Smooth muscle cell (in vitro differentiated cells): Measurements from ENCODE around the gene ORC4. TPM values are rescaled to one million over a fixed set of nuclear protein-coding genes. Genes with fewer than 3 reads are reported as not detected.

Experiments
- DNase-seq: peaks from one replicate; lab custom pipeline; 2025; ENCODE audit not compliant: unreplicated experiment; lab: John Stamatoyannopoulos, UW
- H2AFZ ChIP-seq: fragments of 200-600 bp; sonication (generic); 2 replicates; pipeline ENCODE4 v1.6.0; 2016; ENCODE audit warnings: antibody characterized with exemption, low read depth, mild to moderate bottlenecking
- H3F3A ChIP-seq: fragments of 200-600 bp; sonication (generic); 2 replicates; pipeline ENCODE4 v1.6.0; 2017; ENCODE audit warnings: antibody characterized with exemption, low read depth
- H3K27ac ChIP-seq: fragments of 200-600 bp; sonication (generic); 2 replicates; pipeline ENCODE4 v1.5.1; 2016; ENCODE audit warnings: low read depth, mild to moderate bottlenecking
- H3K27me3 ChIP-seq: fragments of 200-600 bp; sonication (generic); 2 replicates; pipeline ENCODE4 v1.6.1; 2016; ENCODE audit warnings: low read depth, mild to moderate bottlenecking
- H3K36me3 ChIP-seq: fragments of 200-600 bp; sonication (generic); 2 replicates; pipeline ENCODE4 v1.5.1; 2016; ENCODE audit warnings: low read depth
- H3K4me1 ChIP-seq: fragments of 200-600 bp; sonication (generic); 2 replicates; pipeline ENCODE4 v1.5.1; 2016; ENCODE audit warnings: low read depth
- H3K4me2 ChIP-seq: fragments of 200-600 bp; sonication (generic); 2 replicates; pipeline ENCODE4 v1.6.0; 2016; ENCODE audit warnings: mild to moderate bottlenecking
- H3K4me3 ChIP-seq: fragments of 200-600 bp; sonication (generic); 2 replicates; pipeline ENCODE4 v1.5.1; 2016; ENCODE audit warnings: mild to moderate bottlenecking
- H3K79me2 ChIP-seq: fragments of 200-600 bp; sonication (generic); 2 replicates; pipeline ENCODE4 v1.6.0; 2016; ENCODE audit warnings: low read depth, mild to moderate bottlenecking
- H3K9ac ChIP-seq: fragments of 200-600 bp; sonication (generic); 2 replicates; pipeline ENCODE4 v1.6.0; 2016; ENCODE audit warnings: low read depth
- H3K9me3 ChIP-seq: fragments of 200-600 bp; sonication (generic); replicated peaks from 2 replicates; pipeline ENCODE4 v1.5.1; 2016; ENCODE audit warnings: low read depth
- H4K20me1 ChIP-seq: fragments of 200-600 bp; sonication (generic); 2 replicates; pipeline ENCODE4 v1.6.0; 2016; ENCODE audit warnings: low read depth
- CTCF ChIP-seq: fragments of 200-600 bp; sonication (generic); IDR thresholded peaks from 2 replicates; pipeline ENCODE4 v1.5.1; 2017; ENCODE audit warnings: borderline replicate concordance, mild to moderate bottlenecking, antibody characterized with exemption; ENCODE audit not compliant: insufficient read depth, poor library complexity, severe bottlenecking
- WGBS: methylation state at CpG from one replicate; pipeline ENCODE4 v1.1.7; 2016; ENCODE audit warnings: low lambda C conversion rate; 5-methylcytosine and 5-hydroxymethylcytosine counted together
- polyA plus RNA-seq: library from polyadenylated mRNA; unstranded; fragments of >200 nt; fragmentation: Nextera tagmentation; extraction: Ambion mirVana; gene quantifications from 2 replicates; pipeline ENCODE4 v1.2.1, GENCODE V29; 2016
- total RNA-seq: library from RNA; depleted of rRNA; stranded (reverse); fragments of >200 nt; gene quantifications from 2 replicates; pipeline ENCODE4 v1.2.3, GENCODE V29; 2014

ORC4 gene
- total and polyA plus RNA-seq, 2 experiments from 2014 or later: 23.7 to 75.3 TPM

- TF ChIP-seq CTCF: no peak
- Histone ChIP-seq H3K36me3 (no peaks in the 10 kb centered on the region), H3K27ac (no peak overlapping the region), H3K4me2 (no peak overlapping the region), H3K4me3 (no peak overlapping the region), H3K9me3 (no peaks in the 10 kb centered on the region), H3K79me2 (peaks cover 19% of the 10 kb centered on the region), H3F3A (no peaks in the 10 kb centered on the region), H3K9ac (no peak overlapping the region), H3K4me1 (no peaks in the 10 kb centered on the region), H2AFZ (no peak overlapping the region), H3K27me3 (no peaks in the 10 kb centered on the region), H4K20me1 (peaks cover 6% of the 10 kb centered on the region)
- no peak for DNase-seq
- 99% methylated on average over 2 of the region's 2 CpGs for WGBS
Measured at GRCh38 chr2:147909178-147909577, 111.4 kb downstream of the ORC4 start.

GRCh38 chr2:147904051-147904450 is 116.5 kb downstream of the ORC4 start:
- no peak overlapping the region for H3K4me2 ChIP-seq
- DNase-seq: no peak
- TF ChIP-seq CTCF: no peak
- H3K4me3 ChIP-seq: no peak overlapping the region
- H3K27me3 ChIP-seq: no peaks in the 10 kb centered on the region
- no peaks in the 10 kb centered on the region for H3K9me3 ChIP-seq
- H3K9ac ChIP-seq: no peak overlapping the region
- H4K20me1 ChIP-seq: peaks cover 13% of the 10 kb centered on the region
- H3F3A ChIP-seq: no peaks in the 10 kb centered on the region
- WGBS: 84% methylated on average over 4 of the region's 4 CpGs
- H3K36me3 ChIP-seq: no peaks in the 10 kb centered on the region
- H3K79me2 ChIP-seq: peaks cover 11% of the 10 kb centered on the region
- no peak overlapping the region for H2AFZ ChIP-seq
- H3K4me1 ChIP-seq: no peaks in the 10 kb centered on the region
- H3K27ac ChIP-seq: peak overlapping the region; percentile 44

- peaks cover 10% of the 10 kb centered on the region for H3K4me1 ChIP-seq
- TF ChIP-seq CTCF: no peak
- H3F3A ChIP-seq: no peaks in the 10 kb centered on the region
- H3K9me3 ChIP-seq: no peaks in the 10 kb centered on the region
- peaks cover 98% of the 10 kb centered on the region for H3K79me2 ChIP-seq
- no peaks in the 10 kb centered on the region for H3K27me3 ChIP-seq
- peaks cover 97% of the 10 kb centered on the region for H4K20me1 ChIP-seq
- H2AFZ ChIP-seq: no peak overlapping the region
- no peak overlapping the region for H3K9ac ChIP-seq
- H3K27ac ChIP-seq: no peak overlapping the region
- no peak for DNase-seq
- no peaks in the 10 kb centered on the region for H3K36me3 ChIP-seq
- 71% methylated on average over 3 of the region's 3 CpGs for WGBS
- no peak overlapping the region for H3K4me3 ChIP-seq
- no peak overlapping the region for H3K4me2 ChIP-seq
Measured at GRCh38 chr2:147888680-147889079, 131.9 kb downstream of the ORC4 start.

- no peak for DNase-seq
- no peak overlapping the region for H2AFZ ChIP-seq
- WGBS: 95% methylated on average over 2 of the region's 2 CpGs
- H3K9me3 ChIP-seq: no peaks in the 10 kb centered on the region
- no peaks in the 10 kb centered on the region for H3K36me3 ChIP-seq
- H4K20me1 ChIP-seq: peaks cover 96% of the 10 kb centered on the region
- H3K27me3 ChIP-seq: no peaks in the 10 kb centered on the region
- H3K4me1 ChIP-seq: peaks cover 10% of the 10 kb centered on the region
- TF ChIP-seq CTCF: no peak
- no peak overlapping the region for H3K9ac ChIP-seq
- no peak overlapping the region for H3K4me2 ChIP-seq
- H3K79me2 ChIP-seq: peaks cover 97% of the 10 kb centered on the region
- no peaks in the 10 kb centered on the region for H3F3A ChIP-seq
- H3K4me3 ChIP-seq: no peak overlapping the region
- H3K27ac ChIP-seq: no peak overlapping the region
Measured at GRCh38 chr2:147886136-147886535, 134.4 kb downstream of the ORC4 start.
